Kidney glomerular epithelial cell (primary cell): ENCODE results near the gene ALX4.

Source experiments
- DNase-seq: peaks from one replicate; lab custom pipeline; 2025; lab: John Stamatoyannopoulos, UW

ALX4 gene

DNA sequence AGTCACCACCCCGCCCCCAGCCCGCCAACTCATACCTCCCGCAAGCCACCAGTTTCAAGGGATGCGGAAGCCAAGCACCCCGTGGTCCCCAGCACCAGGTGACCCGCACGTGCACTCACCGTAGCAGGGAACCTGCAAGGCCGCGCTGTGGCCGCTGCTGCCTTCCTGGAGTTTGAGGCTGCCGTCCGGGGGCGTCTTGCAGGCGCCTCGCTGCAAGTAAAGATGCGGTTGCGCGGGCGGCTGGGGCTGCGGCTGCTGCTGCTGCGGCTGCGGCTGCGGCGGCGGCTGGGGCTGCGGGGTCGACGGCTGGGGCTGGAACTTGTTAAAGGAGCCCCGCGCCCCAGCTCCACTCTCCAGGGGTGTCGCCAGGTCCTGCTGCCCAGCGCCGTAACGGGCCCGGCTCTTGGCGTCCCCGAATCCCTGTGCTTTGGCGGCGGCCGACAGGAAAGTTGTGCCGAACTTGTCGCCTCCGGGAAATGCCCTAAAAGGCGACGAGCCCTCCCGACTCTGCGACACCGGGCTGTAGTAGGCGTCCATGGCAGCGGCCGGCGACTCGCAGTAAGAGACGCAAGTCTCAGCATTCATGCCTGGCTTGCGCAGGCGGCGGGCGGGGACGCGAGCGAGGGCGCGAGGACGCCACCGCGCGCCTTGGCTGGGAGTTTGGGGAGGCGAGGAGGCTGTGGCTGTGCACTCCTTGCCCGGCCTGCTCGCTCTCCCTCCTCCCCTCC is at the start of gene ALX4:
Gene ALX4 (minus strand): TSS at position 662 of the 728 bp plus-strand sequence. CDS start 77 bp downstream, at position 585.
- no peak for DNase-seq

DNA sequence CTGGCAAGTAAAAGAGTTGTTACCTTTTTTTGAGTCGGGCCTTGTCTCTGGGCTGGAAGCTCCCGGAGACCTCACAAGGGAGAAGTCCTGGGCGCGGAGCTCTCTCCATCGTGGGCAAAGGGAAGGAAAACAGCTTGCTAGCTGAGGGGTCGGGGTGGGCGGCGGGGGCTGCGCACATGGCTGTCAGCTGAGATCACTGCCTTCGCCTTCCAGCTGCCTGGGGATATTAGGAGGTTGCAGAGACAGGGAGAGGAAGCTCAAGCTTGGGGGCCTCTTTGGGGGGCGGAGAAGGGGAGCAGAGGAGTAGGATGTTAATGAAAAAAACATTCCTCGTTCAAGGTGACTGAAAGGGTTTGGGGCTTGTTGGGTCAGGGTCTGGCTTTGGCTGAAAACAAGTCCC is 49.2 kb upstream of the ALX4 start:
- DNase-seq: no peak

DNA sequence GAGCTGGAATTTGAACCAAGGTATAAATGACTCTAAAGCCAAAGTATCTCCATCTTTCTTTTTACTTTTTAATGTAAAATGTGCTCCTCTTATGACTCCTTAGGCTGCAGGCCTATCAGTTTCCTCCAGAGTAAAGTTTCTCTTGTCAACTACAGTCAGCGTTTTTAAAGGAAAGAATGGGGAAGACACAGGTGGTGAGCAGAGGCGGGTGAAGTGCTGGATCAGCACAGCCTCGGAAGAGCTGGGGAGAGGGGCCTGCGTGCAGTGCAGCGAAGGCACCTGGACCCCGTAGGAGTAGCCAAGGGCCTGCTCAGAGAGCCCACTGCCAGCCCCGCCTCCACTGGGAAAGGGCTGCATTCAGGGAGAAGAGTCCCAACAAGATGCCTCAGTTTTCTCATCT is 48.8 kb upstream of the ALX4 start:
- DNase-seq: no peak

DNA sequence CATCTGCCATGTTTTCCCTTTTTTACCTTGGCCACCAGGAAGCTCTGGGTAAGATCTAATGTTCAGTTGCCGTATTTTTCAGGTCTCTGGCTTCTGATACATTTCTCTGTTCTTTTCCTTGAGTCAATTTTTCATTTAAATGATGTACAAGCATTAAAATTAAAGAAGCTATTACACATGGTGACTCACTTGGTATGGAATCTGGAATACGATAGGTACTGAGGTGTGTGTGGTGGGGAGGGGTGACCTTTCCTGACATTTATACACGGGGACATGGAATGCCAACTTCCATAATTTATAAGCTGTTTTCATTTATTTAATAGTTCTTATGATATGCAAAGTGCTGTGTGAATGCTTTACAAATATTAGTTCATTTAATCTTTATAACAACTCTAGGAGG is 47.8 kb upstream of the ALX4 start:
- no peak for DNase-seq

DNA sequence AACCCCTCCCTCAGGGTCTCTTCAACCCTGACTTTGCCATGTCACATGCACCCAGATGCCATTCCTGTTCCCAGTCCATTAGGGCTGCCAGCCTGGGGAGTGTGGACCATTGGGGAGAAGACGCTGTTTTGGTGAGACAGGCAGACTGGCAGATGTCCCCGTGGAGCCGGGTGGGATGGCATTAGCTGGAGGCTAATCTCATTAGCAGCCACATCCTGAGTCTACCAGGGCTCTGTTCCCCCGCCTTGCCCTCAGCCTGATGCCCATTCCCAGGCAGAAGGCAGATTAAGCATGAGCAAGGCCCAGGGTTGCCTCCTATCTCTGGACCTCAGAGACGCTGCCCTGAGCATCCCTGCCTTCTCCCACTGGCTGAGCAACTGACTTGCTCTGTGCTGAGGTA is 46.4 kb upstream of the ALX4 start:
- DNase-seq: no peak

DNA sequence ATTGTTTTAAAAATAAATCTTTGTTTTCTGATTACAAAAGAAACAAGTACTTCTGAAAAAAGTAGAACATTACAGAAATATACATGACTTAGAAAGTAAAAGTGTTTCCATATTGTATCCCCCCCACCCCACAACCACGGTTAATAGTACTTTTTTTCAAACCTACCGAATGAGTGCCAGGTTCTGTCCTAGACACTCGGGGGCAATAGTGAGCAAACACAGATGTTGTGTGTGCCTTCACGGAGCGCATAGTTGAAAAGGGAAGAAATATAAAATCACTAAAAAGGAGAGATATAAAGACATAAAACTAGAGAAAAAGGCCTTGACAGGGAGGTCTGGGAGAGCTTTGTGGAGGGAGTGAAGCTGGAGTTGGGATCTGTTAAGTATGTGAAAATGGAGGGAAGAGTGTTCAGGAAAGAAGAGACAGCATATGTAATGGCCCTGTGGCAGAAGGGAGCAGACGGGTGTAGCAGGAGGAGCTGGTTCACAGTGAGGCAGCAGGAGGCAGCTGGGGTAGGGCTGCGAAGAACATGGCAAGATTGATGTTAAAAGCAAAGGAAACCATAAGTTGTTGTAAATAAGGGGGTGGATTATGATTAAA is 42.1 kb upstream of the ALX4 start:
- no peak for DNase-seq

- DNase-seq: no peak
Measured at GRCh38 chr11:44351006-44351660, 41.2 kb upstream of the ALX4 start.

DNA sequence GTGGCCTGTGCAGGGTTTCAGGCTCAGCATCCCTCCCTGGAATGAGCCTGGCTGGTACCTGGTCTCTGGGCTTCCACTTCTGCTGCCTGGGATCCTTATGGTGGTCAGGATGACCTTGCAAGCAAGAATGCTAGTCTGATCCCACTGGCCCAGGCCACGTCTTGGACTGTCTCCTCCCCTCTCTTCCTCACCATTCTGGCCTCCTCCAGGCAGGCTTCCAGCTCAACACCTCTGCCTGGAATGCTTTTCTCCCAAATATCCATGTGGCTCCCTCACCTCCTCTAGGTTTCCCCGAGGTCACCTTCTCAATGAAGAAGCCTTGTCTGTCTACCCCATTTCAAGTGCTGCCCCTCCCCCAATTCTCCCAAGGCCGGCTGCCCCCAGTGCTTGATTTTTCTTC is 39.4 kb upstream of the ALX4 start:
- DNase-seq: no peak

DNA sequence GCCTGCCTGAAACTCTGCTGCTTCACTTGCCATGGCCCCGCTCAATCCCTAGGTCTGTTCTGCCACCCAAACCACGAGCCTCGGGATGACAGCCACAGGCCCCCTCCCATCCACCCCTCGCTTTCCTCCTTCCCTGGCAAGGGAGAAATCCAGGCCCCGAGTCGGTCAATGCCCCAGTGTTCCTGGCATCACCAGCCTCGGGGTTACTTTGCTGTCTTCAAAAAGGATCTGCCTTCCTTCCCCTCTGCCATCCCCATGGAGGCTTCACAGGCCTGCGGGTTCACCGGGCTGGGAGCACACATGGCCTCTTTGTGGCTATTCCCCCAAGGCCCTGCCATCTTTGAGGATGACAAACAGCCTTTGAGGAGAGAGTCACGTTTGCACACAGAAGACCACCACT is 38.8 kb upstream of the ALX4 start:
- no peak for DNase-seq

DNA sequence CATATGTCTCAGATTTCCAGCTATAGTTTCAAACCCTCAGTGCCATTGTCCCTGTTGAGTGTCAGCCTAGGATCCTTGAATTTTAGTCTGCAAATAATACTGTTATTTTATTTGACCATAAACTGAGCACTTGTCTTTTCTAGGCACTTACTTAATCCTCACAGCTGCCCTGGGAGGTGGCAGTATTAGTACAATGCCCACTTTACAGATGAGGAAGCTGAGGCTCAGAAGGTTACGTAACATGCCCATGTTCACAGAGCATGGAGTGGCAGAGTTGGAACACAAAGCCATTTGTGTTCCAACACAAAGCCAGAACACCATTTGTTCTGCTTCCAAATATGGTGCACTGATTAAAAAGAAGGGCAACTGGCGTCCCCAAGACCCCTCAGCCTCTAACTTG is 38.2 kb upstream of the ALX4 start:
- no peak for DNase-seq

- DNase-seq: no peak
Measured at GRCh38 chr11:44347538-44347937, 37.6 kb upstream of the ALX4 start.

DNA sequence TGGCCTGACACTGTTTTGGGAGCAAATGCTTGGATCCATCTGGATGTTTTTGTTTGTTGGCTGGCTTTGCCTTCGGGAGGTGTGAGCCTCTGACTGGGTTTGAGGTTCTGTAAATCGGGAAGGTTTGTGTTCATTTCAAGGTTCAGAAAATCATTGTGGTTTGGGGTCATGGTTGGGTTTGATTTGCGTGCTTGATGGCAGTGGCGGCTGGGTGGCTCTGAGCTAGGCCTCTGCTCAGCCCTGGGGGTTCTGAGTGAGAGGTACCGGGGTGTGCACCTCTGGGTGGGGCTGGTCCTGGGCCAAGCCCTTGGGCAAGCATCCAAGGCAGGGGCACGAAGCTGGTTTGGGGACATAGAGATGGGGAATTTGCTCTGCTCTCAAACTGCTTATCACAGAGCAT is 37.0 kb upstream of the ALX4 start:
- DNase-seq: no peak

- no peak for DNase-seq
Measured at GRCh38 chr11:44345781-44346180, 35.8 kb upstream of the ALX4 start.

DNA sequence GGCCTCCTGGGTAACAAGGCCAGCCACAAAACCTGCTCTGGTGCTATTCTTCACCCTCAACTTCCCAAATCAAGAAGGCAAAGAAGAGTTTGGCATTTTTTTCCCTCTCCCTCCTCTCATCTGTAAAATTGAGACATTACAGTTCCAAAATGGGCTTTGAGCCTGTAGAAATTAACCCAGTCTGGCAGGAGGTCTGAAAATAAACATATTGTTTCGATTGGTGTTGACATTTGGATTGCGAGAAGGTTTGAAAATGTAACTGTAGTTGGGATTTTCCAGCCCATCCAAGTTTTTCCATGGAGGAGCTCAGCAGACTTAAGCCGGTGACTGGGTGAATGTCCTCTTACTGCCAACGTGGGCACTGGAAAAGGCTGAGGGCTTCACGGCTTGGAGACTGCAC is 35.0 kb upstream of the ALX4 start:
- no peak for DNase-seq

DNA sequence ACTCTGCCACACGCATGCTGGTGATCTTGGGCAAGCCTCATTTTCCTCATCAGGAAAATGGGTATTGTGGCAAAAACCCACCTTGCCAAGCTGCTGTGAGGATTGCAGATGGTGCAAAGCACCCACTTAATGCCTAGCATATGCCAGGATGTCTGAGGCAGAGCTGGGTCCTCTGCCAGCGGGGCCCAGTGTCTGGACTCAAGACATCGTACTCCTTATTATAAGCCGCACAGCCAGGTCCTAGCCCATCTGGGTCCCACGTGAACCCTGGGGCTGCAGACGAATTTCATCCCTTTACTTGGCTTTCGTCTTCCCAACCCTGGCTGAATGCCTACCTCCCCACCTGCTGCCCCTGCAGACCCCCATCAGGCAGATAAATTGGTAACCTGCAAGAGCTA is 34.5 kb upstream of the ALX4 start:
- DNase-seq: no peak

DNA sequence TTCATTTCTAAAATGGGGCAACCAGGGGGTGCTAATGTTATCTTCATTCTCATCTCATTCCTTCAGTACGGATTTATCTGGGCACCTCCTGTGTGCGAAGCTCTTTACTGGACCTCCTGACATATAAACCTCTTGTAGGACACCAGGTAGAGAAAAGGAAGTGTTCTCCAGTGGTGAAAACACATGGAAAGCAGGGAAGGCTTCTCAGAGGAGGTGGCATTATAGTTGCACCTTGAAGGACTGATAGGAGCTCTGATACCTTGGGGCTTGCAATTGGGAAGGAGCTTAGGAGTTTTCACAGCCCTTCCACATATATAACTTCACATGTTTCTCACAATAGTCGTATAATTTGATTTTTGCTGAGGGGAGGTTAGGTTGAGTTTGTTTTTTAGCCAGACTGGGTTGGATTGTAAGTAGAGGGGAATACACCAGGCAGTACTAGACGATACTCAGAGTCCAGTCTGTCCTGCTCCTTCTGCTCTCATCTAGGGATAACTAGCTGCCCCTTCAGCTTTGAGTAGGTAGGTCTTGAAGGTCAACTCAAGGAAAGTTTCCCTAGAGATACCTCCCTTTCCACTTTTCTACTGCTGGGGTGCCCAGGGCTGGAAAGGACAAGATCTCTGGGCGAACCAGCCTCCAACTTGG is 34.0 kb upstream of the ALX4 start:
- no peak for DNase-seq

GRCh38 chr11:44342616-44343015 is 32.7 kb upstream of the ALX4 start:
- DNase-seq: no peak

DNA sequence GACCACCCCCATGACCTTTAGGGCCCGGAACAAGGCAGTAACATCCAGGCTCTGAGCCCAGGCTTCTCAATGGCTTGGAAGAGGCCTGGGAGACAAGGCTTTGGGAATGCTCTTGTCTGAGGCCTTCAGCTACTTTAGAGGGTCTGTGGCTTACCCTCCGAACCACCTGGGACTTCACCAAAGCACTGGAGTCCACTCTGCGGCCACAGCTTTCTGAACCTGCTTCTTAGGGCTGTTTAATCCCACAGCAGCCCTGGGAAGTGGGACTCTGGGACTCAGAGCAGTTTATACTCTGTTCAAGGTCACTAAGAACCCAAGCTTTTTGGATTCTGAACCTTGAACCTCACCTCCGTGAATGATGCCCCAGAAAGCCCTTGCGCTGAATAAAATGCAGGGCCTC is 30.7 kb upstream of the ALX4 start:
- no peak for DNase-seq

DNA sequence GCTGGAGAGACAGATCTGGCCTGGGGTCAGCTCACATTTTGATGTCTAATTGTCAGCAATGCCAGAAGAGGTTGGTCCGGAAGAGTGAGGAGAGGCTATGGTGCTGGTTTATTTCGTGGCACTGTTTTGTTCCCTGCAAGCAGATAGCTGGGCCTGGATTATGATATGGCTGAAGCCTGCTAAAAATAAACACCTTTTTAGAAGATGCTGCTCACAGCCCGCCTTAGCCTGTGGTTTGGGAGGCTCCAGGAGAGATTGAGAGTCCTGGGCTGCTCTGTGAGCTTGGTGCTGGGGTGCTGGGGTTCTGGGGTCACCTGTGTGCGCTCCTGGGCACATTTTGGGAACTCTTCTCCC is 29.6 kb upstream of the ALX4 start:
- no peak for DNase-seq

DNA sequence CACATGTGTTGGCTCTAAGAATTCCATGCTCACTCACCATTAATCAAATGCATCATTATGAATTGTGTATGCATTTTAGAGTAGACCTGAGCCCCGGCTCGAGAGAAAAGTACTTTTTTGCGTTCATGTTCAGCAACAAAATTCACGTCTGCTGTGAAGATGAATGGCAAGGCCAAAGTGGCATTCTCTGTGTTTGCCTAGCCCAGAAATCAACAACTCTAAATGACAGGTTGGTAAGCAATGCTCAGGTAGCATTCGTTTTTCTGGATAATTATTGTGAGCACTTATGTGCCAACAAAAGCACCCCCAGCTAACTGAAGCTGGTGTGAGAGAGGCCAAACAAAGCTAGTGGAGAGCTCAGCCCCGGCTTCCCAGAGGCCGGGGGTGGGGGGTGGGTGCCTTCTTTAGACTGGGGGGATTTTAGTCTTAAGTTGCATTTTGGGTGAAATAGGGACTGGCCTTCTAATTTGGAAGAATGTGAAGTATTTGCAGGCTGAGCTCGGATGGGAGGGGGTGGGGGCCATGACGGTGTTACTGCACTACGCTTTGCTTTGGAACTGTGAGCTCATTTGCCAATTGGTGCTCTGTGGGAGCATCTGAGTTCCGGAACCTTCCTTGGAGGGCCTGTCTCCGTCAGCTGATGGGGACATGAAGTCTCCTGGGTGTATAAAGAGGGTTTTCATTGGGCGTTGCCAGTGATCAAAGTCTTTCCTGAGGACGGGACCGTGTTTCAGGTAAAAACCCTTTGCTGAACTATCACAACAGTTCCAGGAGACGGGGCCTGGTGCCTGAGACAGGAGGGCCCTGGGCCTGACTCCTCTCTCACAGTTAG is 29.0 kb upstream of the ALX4 start:
- DNase-seq: no peak

DNA sequence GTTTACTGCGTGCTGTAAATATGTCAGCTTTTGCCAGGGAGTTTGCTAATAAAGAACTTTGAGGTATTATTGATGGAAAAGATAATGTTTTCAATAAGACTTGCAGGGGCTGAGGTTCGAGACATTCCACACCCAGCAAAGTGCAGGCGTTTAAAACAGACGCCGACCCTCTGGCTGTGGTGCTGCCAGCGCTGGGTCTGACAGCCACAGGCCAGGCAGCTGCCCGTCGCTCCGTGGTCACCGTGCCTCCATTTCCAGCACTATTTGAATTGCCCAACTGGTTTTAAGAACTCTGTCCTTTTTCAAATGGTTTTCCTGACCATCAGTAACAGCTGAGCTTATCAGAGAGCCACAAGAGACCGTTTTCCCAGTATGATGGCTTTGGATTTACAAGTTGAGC is 28.1 kb upstream of the ALX4 start:
- DNase-seq: no peak

GRCh38 chr11:44335919-44336318 is 26.0 kb upstream of the ALX4 start:
- DNase-seq: no peak
